Stomach smooth muscle (tissue), 2 donors: ENCODE data around the gene TRIM36.

Experiments used
- H3K27ac ChIP-seq: one replicate; pipeline ENCODE4 v1.7.0; 2013; ENCODE audit warnings: mild to moderate bottlenecking, low read length, inconsistent platforms
- H3K27me3 ChIP-seq, 2 donors: one replicate each; pipeline ENCODE4 v1.7.0; 2013; ENCODE audit warnings: low read length in 2 of 2; ENCODE audit not compliant: insufficient read depth in 2 of 2, control insufficient read depth in 1 of 2
- H3K36me3 ChIP-seq, 2 donors: one replicate each; pipeline ENCODE4 v1.7.0; 2013; ENCODE audit warnings: low read length in 2 of 2; ENCODE audit not compliant: control insufficient read depth in 2 of 2, insufficient read depth in 2 of 2
- H3K4me1 ChIP-seq: one replicate; pipeline ENCODE4 v1.7.0; 2013; ENCODE audit warnings: low read length; ENCODE audit not compliant: control insufficient read depth, insufficient read depth
- H3K4me3 ChIP-seq, 2 donors: one replicate each; pipeline ENCODE4 v1.7.0; 2013; ENCODE audit warnings: low read length in 2 of 2
- H3K9ac ChIP-seq, 2 donors: one replicate each; pipeline ENCODE4 v1.7.0; 2013; ENCODE audit warnings: low read length in 2 of 2, mild to moderate bottlenecking in 1 of 2
- H3K9me3 ChIP-seq, 2 donors: one replicate each; pipeline ENCODE4 v1.7.0; 2013; ENCODE audit warnings: low read length in 2 of 2; ENCODE audit not compliant: control insufficient read depth in 2 of 2
- donor health status: healthy.
- donor health status: Pancreatic carcinoma.

TRIM36 gene

DNA sequence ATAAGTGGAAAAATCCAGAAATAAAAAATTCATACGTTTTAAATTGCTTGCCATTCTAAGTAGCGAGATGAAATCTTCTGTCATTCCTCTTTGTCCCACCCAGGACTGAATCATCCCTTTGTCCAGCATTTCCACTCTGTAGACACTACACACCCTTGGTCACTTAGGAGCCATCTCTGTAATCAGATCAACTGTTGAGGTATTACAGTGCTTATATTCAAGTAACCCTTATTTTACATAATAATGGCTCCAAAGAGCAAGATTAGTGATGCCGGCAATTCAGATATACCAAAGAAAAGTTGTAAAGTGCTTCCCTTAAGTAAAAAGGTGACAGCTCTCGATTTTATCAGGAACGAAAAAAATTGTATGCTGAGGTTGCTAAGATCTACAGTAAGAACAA lies 60.4 kb downstream of the TRIM36 start:
- peaks cover 3 to 5% of the 10 kb centered on the region in 2 donors for H3K27me3 ChIP-seq
- H3K27ac ChIP-seq = no peak overlapping the region
- H3K36me3 ChIP-seq = no peaks in the 10 kb centered on the region
- H3K4me1 ChIP-seq = no peaks in the 10 kb centered on the region
- H3K4me3 ChIP-seq = no peak overlapping the region
- no peak overlapping the region for H3K9ac ChIP-seq
- no peaks in the 10 kb centered on the region for H3K9me3 ChIP-seq

DNA sequence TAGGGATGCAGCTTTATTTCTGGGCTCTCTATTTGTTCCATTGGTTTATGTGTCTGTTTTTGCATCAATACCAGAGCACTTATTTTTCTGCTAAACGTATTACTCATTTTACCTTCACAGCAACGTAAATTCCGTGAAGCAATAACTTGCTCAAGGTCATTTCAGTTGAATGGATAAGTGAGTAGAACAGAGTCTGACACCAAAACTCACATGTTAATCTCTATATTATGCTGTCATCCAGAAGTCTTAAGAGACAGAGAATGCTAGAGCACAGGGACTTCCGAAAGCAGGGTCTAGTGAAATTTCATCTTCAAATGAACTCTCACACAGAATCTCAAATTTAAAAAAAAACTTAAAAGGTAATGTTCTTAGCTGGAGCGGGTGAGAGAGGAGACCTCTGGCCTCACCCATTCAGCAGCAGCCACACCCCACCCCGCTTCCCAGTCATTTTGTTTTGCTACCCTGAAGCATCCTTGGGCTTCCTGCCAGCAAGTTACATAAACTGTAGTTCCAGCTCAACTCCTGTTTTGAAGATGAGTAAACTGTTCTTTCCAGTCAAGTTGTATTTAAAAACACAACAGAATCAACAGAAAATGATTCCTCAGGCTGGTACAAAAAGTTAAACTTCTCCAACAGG lies 69.3 kb downstream of the TRIM36 start:
- H3K4me3 ChIP-seq = no peak overlapping the region

DNA sequence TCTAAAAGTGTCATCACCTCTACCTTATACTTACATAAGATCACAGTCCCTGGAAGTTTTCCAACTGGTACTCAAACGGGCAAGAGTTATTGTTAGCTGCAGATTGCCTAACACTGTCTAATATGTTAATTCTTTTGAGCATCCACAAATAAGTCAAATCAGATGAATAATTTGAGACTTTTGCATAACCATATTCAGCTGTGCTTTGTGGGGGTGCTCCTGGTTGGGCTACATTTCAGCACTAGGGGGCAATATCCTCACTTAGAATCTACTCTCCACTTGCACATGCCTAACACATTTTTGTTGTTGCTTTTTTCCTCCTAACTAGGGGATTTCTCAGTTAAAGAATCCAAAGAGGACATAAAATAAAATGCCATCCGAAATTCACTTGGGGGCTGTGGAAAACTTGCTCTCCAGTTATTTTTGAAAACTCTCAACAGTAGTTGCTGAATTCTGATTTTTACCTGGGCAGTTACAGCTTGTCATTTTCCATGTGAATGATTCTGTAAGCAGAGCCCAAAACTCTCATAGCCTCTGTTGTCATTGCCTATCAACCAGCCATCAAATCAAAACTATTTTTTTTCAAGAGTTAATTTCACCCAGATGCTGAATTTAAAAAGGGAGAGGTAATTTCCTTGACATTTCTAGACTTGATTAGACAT lies 71.5 kb downstream of the TRIM36 start:
- Histone ChIP-seq H3K4me1 (no peaks in the 10 kb centered on the region), H3K4me3 (no peak overlapping the region), H3K27me3 (no peaks in the 10 kb centered on the region), H3K9me3 (no peaks in the 10 kb centered on the region), H3K36me3 (no peaks in the 10 kb centered on the region), H3K27ac (no peak overlapping the region), H3K9ac (no peak overlapping the region)

More for the DNA sequence above, 69.3 kb downstream of the TRIM36 start:
- no peaks in the 10 kb centered on the region for H3K4me1 ChIP-seq
- peaks cover 0 to 3% of the 10 kb centered on the region in 2 donors for H3K27me3 ChIP-seq
- H3K27ac ChIP-seq = no peak overlapping the region
- H3K9ac ChIP-seq = no peak overlapping the region
- H3K36me3 ChIP-seq = no peaks in the 10 kb centered on the region
- no peaks in the 10 kb centered on the region for H3K9me3 ChIP-seq

DNA sequence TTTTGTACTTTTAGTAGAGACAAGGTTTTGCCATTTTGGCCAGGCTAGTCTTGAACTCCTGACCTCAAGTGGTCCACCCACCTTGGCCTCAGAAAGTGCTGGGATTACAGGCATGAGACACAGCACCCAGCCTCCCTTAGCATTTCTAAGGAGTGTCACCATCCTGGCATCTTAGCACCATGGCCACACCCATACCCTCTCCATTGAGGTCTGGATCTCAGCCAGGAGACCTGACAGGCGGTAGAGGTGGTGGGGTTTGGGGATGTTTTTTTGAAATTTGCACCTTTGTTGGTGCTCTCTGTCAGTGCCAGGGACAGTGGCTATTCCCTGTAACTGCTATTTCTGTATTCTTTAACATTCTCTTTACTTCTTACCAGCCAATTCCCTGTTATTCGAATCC lies 72.5 kb downstream of the TRIM36 start:
- Histone ChIP-seq H3K9me3 (no peaks in the 10 kb centered on the region), H3K36me3 (no peaks in the 10 kb centered on the region), H3K27me3 (no peaks in the 10 kb centered on the region), H3K27ac (no peak overlapping the region), H3K4me1 (no peaks in the 10 kb centered on the region), H3K4me3 (no peak overlapping the region), H3K9ac (no peak overlapping the region)

DNA sequence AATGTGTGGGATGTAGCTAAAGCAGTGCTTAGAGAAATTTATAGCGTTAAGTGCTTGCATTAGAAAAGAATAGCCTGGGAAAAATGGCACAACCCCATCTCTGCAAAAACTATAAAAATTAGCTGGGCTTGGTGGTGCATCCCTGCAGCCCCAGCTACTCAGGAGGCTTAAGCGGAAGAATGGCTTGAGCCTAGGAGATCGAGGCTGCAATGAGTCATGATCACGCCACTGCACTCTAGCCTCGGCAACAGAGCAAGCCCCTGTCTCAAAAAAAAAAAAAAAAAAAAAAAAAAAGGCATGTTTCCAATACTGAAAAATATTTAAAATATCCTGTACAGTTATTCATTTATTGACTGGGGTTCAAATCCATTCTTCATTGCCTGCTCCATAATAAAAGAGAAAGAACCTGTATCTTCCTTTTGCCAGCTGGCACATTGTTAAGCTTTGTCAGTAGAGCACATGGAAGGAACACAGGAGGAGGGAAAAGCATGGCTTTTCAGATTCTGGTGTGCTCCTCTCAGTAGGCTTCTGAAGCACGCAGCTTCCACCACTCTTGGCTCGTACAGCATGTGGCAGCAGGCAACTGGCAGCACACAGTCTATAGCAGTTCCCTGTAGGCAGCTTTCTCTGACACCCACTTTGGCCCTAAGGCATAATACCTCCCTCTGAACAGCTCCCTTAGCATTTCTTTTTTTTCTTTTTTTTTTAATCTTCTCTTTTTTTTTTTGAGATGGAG lies 73.5 kb downstream of the TRIM36 start:
- H3K4me1 ChIP-seq = no peaks in the 10 kb centered on the region
- H3K27me3 ChIP-seq = no peaks in the 10 kb centered on the region
- no peaks in the 10 kb centered on the region for H3K36me3 ChIP-seq
- H3K9ac ChIP-seq = no peak overlapping the region
- no peaks in the 10 kb centered on the region for H3K9me3 ChIP-seq
- no peak overlapping the region for H3K4me3 ChIP-seq
- H3K27ac ChIP-seq = no peak overlapping the region

DNA sequence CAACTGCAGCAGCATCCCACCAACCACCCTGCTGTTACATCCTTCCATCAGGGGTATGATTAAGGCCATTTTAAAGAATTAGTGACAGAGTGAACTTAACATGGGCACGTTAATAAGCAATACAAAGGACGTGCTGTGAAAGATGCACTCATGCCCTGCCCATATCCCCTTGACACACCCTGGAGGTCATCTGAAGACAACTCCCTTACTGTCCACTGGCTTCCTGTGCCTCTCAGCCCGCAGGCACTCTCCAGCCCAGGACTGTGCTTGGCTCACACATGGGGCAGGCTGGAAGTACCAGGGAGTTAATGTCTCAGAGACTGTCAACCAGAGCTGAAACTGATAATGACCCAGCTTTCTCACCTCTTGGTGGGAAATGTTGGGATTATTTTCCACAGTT lies 81.8 kb downstream of the TRIM36 start:
- Histone ChIP-seq H3K4me3 (no peak overlapping the region), H3K27ac (no peak overlapping the region), H3K4me1 (no peaks in the 10 kb centered on the region), H3K27me3 (peaks cover 0 to 4% of the 10 kb centered on the region in 2 donors), H3K9me3 (no peaks in the 10 kb centered on the region), H3K36me3 (no peaks in the 10 kb centered on the region), H3K9ac (no peak overlapping the region)

DNA sequence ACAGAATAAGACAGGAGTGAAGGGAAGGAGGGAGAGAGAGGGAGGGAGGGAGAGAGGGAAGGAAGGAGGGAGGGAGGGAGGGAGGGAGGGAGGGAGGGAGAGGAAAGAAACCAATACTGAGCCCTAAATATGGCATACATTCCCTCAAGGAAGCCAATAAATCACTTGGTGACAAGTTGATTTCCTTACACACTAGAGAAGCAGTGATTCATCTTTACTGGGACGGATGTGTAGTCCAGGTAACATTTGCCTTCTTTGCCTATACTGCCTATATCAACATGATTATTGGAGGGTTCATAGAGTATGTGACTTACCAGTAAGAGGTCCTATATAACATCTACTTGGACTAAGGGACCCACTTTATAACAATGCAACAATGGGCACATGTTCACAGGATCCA lies 83.2 kb downstream of the TRIM36 start:
- no peaks in the 10 kb centered on the region for H3K4me1 ChIP-seq
- no peaks in the 10 kb centered on the region for H3K36me3 ChIP-seq
- H3K27me3 ChIP-seq = peaks cover 0 to 4% of the 10 kb centered on the region in 2 donors
- H3K4me3 ChIP-seq = no peak overlapping the region
- no peak overlapping the region for H3K9ac ChIP-seq
- no peaks in the 10 kb centered on the region for H3K9me3 ChIP-seq
- H3K27ac ChIP-seq = no peak overlapping the region

DNA sequence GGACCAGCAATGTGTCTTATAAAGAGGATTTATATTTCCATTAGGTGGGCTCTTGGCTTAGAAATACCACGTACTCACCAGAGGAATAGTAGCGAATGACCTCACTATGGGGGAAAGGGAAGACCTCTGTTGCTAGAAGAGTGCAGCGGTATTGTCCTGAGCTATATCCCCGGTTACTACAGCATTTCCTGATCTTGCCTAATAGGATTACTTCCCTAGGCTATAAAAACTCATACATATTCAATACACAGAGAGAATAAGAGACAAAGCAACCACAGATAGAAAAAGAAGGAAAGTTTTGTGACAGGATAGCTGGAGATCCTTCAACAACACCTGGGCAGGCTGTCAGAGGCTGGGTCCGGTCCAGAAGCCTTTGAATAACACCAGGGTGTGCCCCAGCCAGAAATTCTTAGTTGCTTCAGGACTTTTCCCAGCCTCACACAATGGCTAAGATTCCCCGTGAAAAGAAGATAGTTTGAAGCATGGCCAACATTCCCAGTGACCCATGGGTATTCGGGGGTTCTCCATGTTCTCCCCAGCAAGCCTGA lies 85.4 kb downstream of the TRIM36 start:
- Histone ChIP-seq H3K9me3 (no peaks in the 10 kb centered on the region), H3K27ac (no peak overlapping the region), H3K4me3 (no peak overlapping the region), H3K27me3 (peaks cover 0 to 4% of the 10 kb centered on the region in 2 donors), H3K36me3 (no peaks in the 10 kb centered on the region), H3K9ac (no peak overlapping the region), H3K4me1 (no peaks in the 10 kb centered on the region)

DNA sequence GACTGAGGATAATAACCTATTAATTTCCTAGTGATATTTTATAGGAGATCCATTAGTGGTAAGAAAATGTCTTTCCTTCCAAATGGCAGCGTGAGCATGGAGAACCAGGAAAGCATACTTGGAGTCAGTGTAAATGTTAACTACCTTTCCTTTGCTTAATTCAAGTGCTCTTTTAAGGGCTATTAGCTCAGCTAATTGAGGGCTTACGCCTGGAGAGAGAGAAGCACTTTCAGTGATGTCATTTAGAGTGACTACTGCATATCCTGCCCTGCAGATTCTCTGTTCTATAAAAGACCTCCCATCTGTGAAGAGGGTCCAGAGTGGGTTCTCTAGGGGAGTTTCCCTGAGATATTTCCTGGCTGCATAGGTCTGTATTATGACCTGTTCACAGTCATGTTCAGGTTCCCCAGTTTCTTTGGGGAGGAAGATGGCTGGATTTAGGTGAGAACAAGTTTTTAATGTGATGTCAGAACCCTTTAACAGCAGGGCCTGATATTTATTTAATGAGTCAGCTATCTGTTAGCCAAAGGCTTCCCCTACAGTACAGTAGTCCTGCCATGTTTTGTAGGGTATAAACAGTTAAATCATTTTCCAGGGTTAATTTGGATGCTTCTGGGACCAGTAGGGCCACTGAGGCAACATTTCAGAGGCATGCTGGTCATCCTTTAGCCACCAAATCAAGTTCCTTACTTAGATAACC lies 89.6 kb downstream of the TRIM36 start:
- Histone ChIP-seq H3K4me3 (no peak overlapping the region), H3K27me3 (no peaks in the 10 kb centered on the region), H3K36me3 (no peaks in the 10 kb centered on the region), H3K9ac (no peak overlapping the region), H3K4me1 (no peaks in the 10 kb centered on the region), H3K27ac (no peak overlapping the region), H3K9me3 (no peaks in the 10 kb centered on the region)
